ENCODE data around the gene EPHB2.

The EPHB2 gene

GRCh38 chr1:22738522-22738921 lies 27.9 kb downstream of the EPHB2 start:
- no CpG with 5 or more reads among the region's 4 CpGs for WGBS (ENCODE audit: insufficient coverage, insufficient read length)
- no peaks in the 10 kb centered on the region for H3K9me3 ChIP-seq (ENCODE audit: control insufficient read depth, insufficient read depth, low read length)
- H3K36me3 ChIP-seq (ENCODE audit: control insufficient read depth, insufficient read depth, low read length), result no peaks in the 10 kb centered on the region
- H3K27me3 ChIP-seq (ENCODE audit: control insufficient read depth, insufficient read depth, low read length), result no peaks in the 10 kb centered on the region
- no peak overlapping the region for H3K4me3 ChIP-seq (ENCODE audit: low read length)
- no peak for DNase-seq (ENCODE audit: low read depth, low spot score)
- H3K27ac ChIP-seq (ENCODE audit: low read length), result no peak overlapping the region
- no peaks in the 10 kb centered on the region; the same call in 1 of the 2 replicates for H3K4me1 ChIP-seq (ENCODE audit: control insufficient read depth, insufficient read depth, low read length)

- Histone ChIP-seq H3K4me3 (ENCODE audit: low read length) (no peak overlapping the region), H3K36me3 (ENCODE audit: control insufficient read depth, insufficient read depth, low read length) (no peaks in the 10 kb centered on the region), H3K27me3 (ENCODE audit: control insufficient read depth, insufficient read depth, low read length) (no peaks in the 10 kb centered on the region), H3K9me3 (ENCODE audit: control insufficient read depth, insufficient read depth, low read length) (no peaks in the 10 kb centered on the region), H3K27ac (ENCODE audit: low read length) (no peak overlapping the region), H3K4me1 (ENCODE audit: control insufficient read depth, insufficient read depth, low read length) (no peaks in the 10 kb centered on the region; the same call in 1 of the 2 replicates)
- no CpG with 5 or more reads among the region's 18 CpGs for WGBS (ENCODE audit: insufficient coverage, insufficient read length)
- DNase-seq (ENCODE audit: low read depth, low spot score), result no peak
Measured at GRCh38 chr1:22739648-22740385, 29.2 kb downstream of the EPHB2 start.

GRCh38 chr1:22741118-22741517 lies 30.5 kb downstream of the EPHB2 start:
- DNase-seq (ENCODE audit: low read depth, low spot score), result no peak
- Histone ChIP-seq H3K36me3 (ENCODE audit: control insufficient read depth, insufficient read depth, low read length) (no peaks in the 10 kb centered on the region), H3K27me3 (ENCODE audit: control insufficient read depth, insufficient read depth, low read length) (no peaks in the 10 kb centered on the region), H3K4me3 (ENCODE audit: low read length) (no peak overlapping the region), H3K4me1 (ENCODE audit: control insufficient read depth, insufficient read depth, low read length) (no peaks in the 10 kb centered on the region; the same call in 1 of the 2 replicates), H3K27ac (ENCODE audit: low read length) (no peak overlapping the region), H3K9me3 (ENCODE audit: control insufficient read depth, insufficient read depth, low read length) (no peaks in the 10 kb centered on the region)
- WGBS (ENCODE audit: insufficient coverage, insufficient read length), result no CpG with 5 or more reads among the region's 9 CpGs

- no peaks in the 10 kb centered on the region for H3K4me1 ChIP-seq (ENCODE audit: control insufficient read depth, insufficient read depth, low read length)
- H3K4me3 ChIP-seq (ENCODE audit: low read length), result no peak overlapping the region
- no peaks in the 10 kb centered on the region for H3K27me3 ChIP-seq (ENCODE audit: control insufficient read depth, insufficient read depth, low read length)
- no peaks in the 10 kb centered on the region for H3K9me3 ChIP-seq (ENCODE audit: control insufficient read depth, insufficient read depth, low read length)
- no peaks in the 10 kb centered on the region for H3K36me3 ChIP-seq (ENCODE audit: control insufficient read depth, insufficient read depth, low read length)
- DNase-seq (ENCODE audit: low read depth, low spot score), result no peak
- no peak overlapping the region for H3K27ac ChIP-seq (ENCODE audit: low read length)
- no CpG with 5 or more reads among the region's 14 CpGs for WGBS (ENCODE audit: insufficient coverage, insufficient read length)
Measured at GRCh38 chr1:22745669-22746585, 35.3 kb downstream of the EPHB2 start.

GRCh38 chr1:22747021-22747734 lies 36.5 kb downstream of the EPHB2 start:
- no peaks in the 10 kb centered on the region for H3K36me3 ChIP-seq (ENCODE audit: control insufficient read depth, insufficient read depth, low read length)
- H3K27ac ChIP-seq (ENCODE audit: low read length), result no peak overlapping the region
- DNase-seq (ENCODE audit: low read depth, low spot score), result no peak
- WGBS (ENCODE audit: insufficient coverage, insufficient read length), result no CpG with 5 or more reads among the region's 12 CpGs
- H3K4me3 ChIP-seq (ENCODE audit: low read length), result no peak overlapping the region
- no peaks in the 10 kb centered on the region for H3K4me1 ChIP-seq (ENCODE audit: control insufficient read depth, insufficient read depth, low read length)
- H3K9me3 ChIP-seq (ENCODE audit: control insufficient read depth, insufficient read depth, low read length), result no peaks in the 10 kb centered on the region
- no peaks in the 10 kb centered on the region for H3K27me3 ChIP-seq (ENCODE audit: control insufficient read depth, insufficient read depth, low read length)

GRCh38 chr1:22747735-22748073 lies 37.1 kb downstream of the EPHB2 start:
- no peak overlapping the region for H3K4me3 ChIP-seq (ENCODE audit: low read length)
- H3K4me1 ChIP-seq (ENCODE audit: control insufficient read depth, insufficient read depth, low read length), result no peaks in the 10 kb centered on the region
- H3K36me3 ChIP-seq (ENCODE audit: control insufficient read depth, insufficient read depth, low read length), result no peaks in the 10 kb centered on the region
- no CpG with 5 or more reads among the region's 4 CpGs for WGBS (ENCODE audit: insufficient coverage, insufficient read length)
- H3K27me3 ChIP-seq (ENCODE audit: control insufficient read depth, insufficient read depth, low read length), result no peaks in the 10 kb centered on the region
- no peaks in the 10 kb centered on the region for H3K9me3 ChIP-seq (ENCODE audit: control insufficient read depth, insufficient read depth, low read length)
- no peak overlapping the region for H3K27ac ChIP-seq (ENCODE audit: low read length)
- no peak for DNase-seq (ENCODE audit: low read depth, low spot score)

GRCh38 chr1:22749503-22749902 lies 38.9 kb downstream of the EPHB2 start:
- H3K4me3 ChIP-seq (ENCODE audit: low read length), result no peak overlapping the region
- DNase-seq (ENCODE audit: low read depth, low spot score), result no peak
- H3K27me3 ChIP-seq (ENCODE audit: control insufficient read depth, insufficient read depth, low read length), result no peaks in the 10 kb centered on the region
- H3K4me1 ChIP-seq (ENCODE audit: control insufficient read depth, insufficient read depth, low read length), result no peaks in the 10 kb centered on the region
- H3K9me3 ChIP-seq (ENCODE audit: control insufficient read depth, insufficient read depth, low read length), result no peaks in the 10 kb centered on the region
- WGBS (ENCODE audit: insufficient coverage, insufficient read length), result no CpG with 5 or more reads among the region's 4 CpGs
- no peak overlapping the region for H3K27ac ChIP-seq (ENCODE audit: low read length)
- H3K36me3 ChIP-seq (ENCODE audit: control insufficient read depth, insufficient read depth, low read length), result no peaks in the 10 kb centered on the region

- no CpG with 5 or more reads among the region's 5 CpGs for WGBS (ENCODE audit: insufficient coverage, insufficient read length)
- DNase-seq (ENCODE audit: low read depth, low spot score), result no peak
- H3K36me3 ChIP-seq (ENCODE audit: control insufficient read depth, insufficient read depth, low read length), result no peaks in the 10 kb centered on the region
- no peaks in the 10 kb centered on the region for H3K27me3 ChIP-seq (ENCODE audit: control insufficient read depth, insufficient read depth, low read length)
- no peak overlapping the region for H3K4me3 ChIP-seq (ENCODE audit: low read length)
- H3K9me3 ChIP-seq (ENCODE audit: control insufficient read depth, insufficient read depth, low read length), result no peaks in the 10 kb centered on the region
- no peaks in the 10 kb centered on the region for H3K4me1 ChIP-seq (ENCODE audit: control insufficient read depth, insufficient read depth, low read length)
- no peak overlapping the region for H3K27ac ChIP-seq (ENCODE audit: low read length)
Measured at GRCh38 chr1:22749919-22750684, 39.5 kb downstream of the EPHB2 start.

GRCh38 chr1:22750685-22751051 lies 40.0 kb downstream of the EPHB2 start:
- WGBS (ENCODE audit: insufficient coverage, insufficient read length), result no CpG with 5 or more reads among the region's 1 CpG
- Histone ChIP-seq H3K36me3 (ENCODE audit: control insufficient read depth, insufficient read depth, low read length) (no peaks in the 10 kb centered on the region), H3K27me3 (ENCODE audit: control insufficient read depth, insufficient read depth, low read length) (no peaks in the 10 kb centered on the region), H3K9me3 (ENCODE audit: control insufficient read depth, insufficient read depth, low read length) (no peaks in the 10 kb centered on the region), H3K27ac (ENCODE audit: low read length) (no peak overlapping the region), H3K4me1 (ENCODE audit: control insufficient read depth, insufficient read depth, low read length) (no peaks in the 10 kb centered on the region), H3K4me3 (ENCODE audit: low read length) (no peak overlapping the region)
- DNase-seq (ENCODE audit: low read depth, low spot score), result no peak

- Histone ChIP-seq H3K4me1 (ENCODE audit: control insufficient read depth, insufficient read depth, low read length) (no peaks in the 10 kb centered on the region), H3K27ac (ENCODE audit: low read length) (no peak overlapping the region)
- DNase-seq (ENCODE audit: low read depth, low spot score), result no peak
Measured at GRCh38 chr1:22751124-22751531, 40.5 kb downstream of the EPHB2 start.

More at GRCh38 chr1:22751124-22751531, 40.5 kb downstream of the EPHB2 start:
- no peaks in the 10 kb centered on the region for H3K9me3 ChIP-seq (ENCODE audit: control insufficient read depth, insufficient read depth, low read length)
- H3K36me3 ChIP-seq (ENCODE audit: control insufficient read depth, insufficient read depth, low read length), result no peaks in the 10 kb centered on the region
- no peaks in the 10 kb centered on the region for H3K27me3 ChIP-seq (ENCODE audit: control insufficient read depth, insufficient read depth, low read length)
- WGBS (ENCODE audit: insufficient coverage, insufficient read length), result no CpG with 5 or more reads among the region's 6 CpGs
- no peak overlapping the region for H3K4me3 ChIP-seq (ENCODE audit: low read length)
